ENCODE measurements around the gene MDFIC2. TPM values are rescaled to one million over a fixed set of nuclear protein-coding genes. Genes with fewer than 3 reads are reported as not detected.

MDFIC2 gene
- polyA plus RNA-seq, 2 of the 4 experiments (the other 2 are of a cell fraction): not detected

GRCh38 chr3:70264122-70264780 is 48.2 kb downstream of the MDFIC2 start (continued):
- TF ChIP-seq FOXS1 (CRISPR knock-in tag; IDR thresholded peaks at IDR 0.05): no peak
- no peak for TF ChIP-seq MYC (IDR thresholded peaks at IDR 0.05; ENCODE audit: borderline replicate concordance, low read length)
- TF ChIP-seq BHLHE40 (IDR thresholded peaks at IDR 0.05; ENCODE audit: low read depth, low read length): no peak
- no peak for TF ChIP-seq EHF (CRISPR knock-in tag; IDR thresholded peaks at IDR 0.05)

GRCh38 chr3:70261283-70261682 is 51.2 kb downstream of the MDFIC2 start:
- POLR2A ChIA-PET: no interaction called here

GRCh38 chr3:70256566-70256965 is 55.9 kb downstream of the MDFIC2 start:
- no peak for FAIRE-seq
- POLR2A ChIA-PET: no interaction called here
- CTCF ChIA-PET: no interaction called here

More at GRCh38 chr3:70261283-70261682, 51.2 kb downstream of the MDFIC2 start:
- FAIRE-seq (peak; percentile 7), DNase-seq (ENCODE audit: low read depth in 1 of 2, low spot score in 1 of 2) (peak in 1 of 2 experiments; percentile 26), ATAC-seq (peak in 1 of 2 experiments; percentile 32; a peak in 2 of 6 replicates)
- CTCF ChIA-PET: no interaction called here
- Histone ChIP-seq H3K4me3 (no peak overlapping the region), H3K4me2 (peak overlapping the region; percentile 59), H3K27ac (peak overlapping the region; percentile 53 to 76; a peak in 5 of 6 replicates), H3K4me1 (peaks cover 50% of the 10 kb centered on the region), H3K9me3 (peaks cover 6% of the 10 kb centered on the region; the same call in 1 of the 3 replicates)
- 0% methylated on average over 1 of the region's 1 CpG for WGBS (ENCODE audit: missing lambda C conversion rate)
- TF ChIP-seq JUNB (IDR thresholded peaks at IDR 0.05) (peak; percentile 26; the same call in 1 of the 2 replicates), MAX (IDR thresholded peaks at IDR 0.05) (peak; percentile 61; the same call in 1 of the 2 replicates), GATA3 (IDR thresholded peaks at IDR 0.05; ENCODE audit: borderline replicate concordance) (peak; percentile 72; the same call in 1 of the 2 replicates), E2F6 (IDR thresholded peaks at IDR 0.05; ENCODE audit: borderline replicate concordance, low read depth) (no peak), EP300 (IDR thresholded peaks at IDR 0.05) (no peak), FOSL2 (IDR thresholded peaks at IDR 0.05) (peak; percentile 32; the same call in 1 of the 2 replicates), FOSL2 (CRISPR knock-in tag; IDR thresholded peaks at IDR 0.05) (peak; percentile 63)

GRCh38 chr3:70250492-70250891 is 61.9 kb downstream of the MDFIC2 start:
- WGBS (ENCODE audit: missing lambda C conversion rate): 81% methylated on average over 3 of the region's 3 CpGs
- H3K27ac ChIP-seq: no peak overlapping the region
- POLR2A ChIA-PET: no interaction called here
- no peak for TF ChIP-seq FOSB (CRISPR knock-in tag; IDR thresholded peaks at IDR 0.05)
- TF ChIP-seq RCOR1 (IDR thresholded peaks at IDR 0.05; ENCODE audit: low read depth, low read length): no peak
- TF ChIP-seq CHD2 (IDR thresholded peaks at IDR 0.05; ENCODE audit: low read length, partially characterized antibody): no peak
- TF ChIP-seq ZNF302 (CRISPR knock-in tag; IDR thresholded peaks at IDR 0.05): no peak
- no peak for TF ChIP-seq ZC3H11A (IDR thresholded peaks at IDR 0.05)
- TF ChIP-seq FOXS1 (CRISPR knock-in tag; IDR thresholded peaks at IDR 0.05): no peak
- no peak for TF ChIP-seq MAFK (IDR thresholded peaks at IDR 0.05; ENCODE audit: partially characterized antibody)
- no peak for TF ChIP-seq NR3C1 (IDR thresholded peaks at IDR 0.05)
- TF ChIP-seq HES2 (IDR thresholded peaks at IDR 0.05): no peak
- TF ChIP-seq EHF (CRISPR knock-in tag; IDR thresholded peaks at IDR 0.05): no peak
- TF ChIP-seq FOSL2 (IDR thresholded peaks at IDR 0.05): no peak
- no peak for TF ChIP-seq FOSL2 (CRISPR knock-in tag; IDR thresholded peaks at IDR 0.05)
- no peak for TF ChIP-seq PBX3 (IDR thresholded peaks at IDR 0.05)
- TF ChIP-seq USF2 (IDR thresholded peaks at IDR 0.05): no peak
- no peak for TF ChIP-seq RNF2 (IDR thresholded peaks at IDR 0.05; ENCODE audit: borderline replicate concordance, low read depth)
- TF ChIP-seq EP300 (IDR thresholded peaks at IDR 0.05): no peak
- no peak for TF ChIP-seq RAD21 (conservative IDR thresholded peaks at IDR 0.05 in 1 of 2, IDR thresholded peaks at IDR 0.05 in 1 of 2)

More at GRCh38 chr3:70256566-70256965, 55.9 kb downstream of the MDFIC2 start:
- H3K4me1 ChIP-seq: peaks cover 21% of the 10 kb centered on the region
- no peak overlapping the region for H3K4me3 ChIP-seq
- H3K27ac ChIP-seq: no peak overlapping the region
- ATAC-seq (no peak), DNase-seq (ENCODE audit: low read depth in 1 of 2, low spot score in 1 of 2) (peak in 1 of 2 experiments; percentile 19)
- 52% methylated on average over 1 of the region's 1 CpG for WGBS (ENCODE audit: missing lambda C conversion rate)
- no peak for TF ChIP-seq NFE2L2 (conservative IDR thresholded peaks at IDR 0.05; ENCODE audit: low read length)
- peak; percentile 64; the same call in 1 of the 2 replicates for TF ChIP-seq E2F6 (IDR thresholded peaks at IDR 0.05; ENCODE audit: borderline replicate concordance, low read depth)
- peak; percentile 48; the same call in 1 of the 2 replicates for TF ChIP-seq MAX (IDR thresholded peaks at IDR 0.05)
- peak overlapping the region; percentile 26; the same call in 2 of the 3 replicates for H3K4me2 ChIP-seq
- H3K9me3 ChIP-seq: 0 out of 3 replicates have a peak, but pooled peaks cover 2% of the 10 kb centered on the region

More at GRCh38 chr3:70250492-70250891, 61.9 kb downstream of the MDFIC2 start:
- FAIRE-seq (no peak), DNase-seq (ENCODE audit: low read depth in 1 of 2, low spot score in 1 of 2) (no peak), ATAC-seq (no peak)
- CTCF ChIA-PET: interaction anchor here (0.6 to 1.5 kb wide), 2 partner anchors 63 to 76 kb away, joined by 3 read pairs; no protein-coding TSS in a partner anchor
- Histone ChIP-seq H3K9me3 (peaks cover 7% of the 10 kb centered on the region; the same call in 1 of the 3 replicates), H3K4me3 (no peak overlapping the region), H3K4me2 (no peak overlapping the region), H3K4me1 (peaks cover 18% of the 10 kb centered on the region; the same call in 2 of the 3 replicates)
